Measurements from ENCODE around the gene SPATA33. TPM values are rescaled to one million over a fixed set of nuclear protein-coding genes. Genes with fewer than 3 reads are reported as not detected.

Gene SPATA33
- polyA plus RNA-seq, 2 of the 4 experiments (the other 2 are of a cell fraction): 6.1 to 12.1 TPM

GRCh38 chr16:89624777-89625761, 32.6 kb upstream of the SPATA33 start:
- POLR2A ChIA-PET: no interaction called here
- WGBS (ENCODE audit: missing lambda C conversion rate): 63% methylated on average over 21 of the region's 21 CpGs
- H3K9me3 ChIP-seq: peaks cover 5% of the 10 kb centered on the region; the same call in 1 of the 3 replicates
- peaks cover 6% of the 10 kb centered on the region for H3K4me1 ChIP-seq
- H3K27ac ChIP-seq: 0 out of 6 replicates have a peak overlapping the region, but pooled peaks of 1 of the 2 experiments have one; percentile 10
- DNase-seq (ENCODE audit: low read depth in 1 of 2, low spot score in 1 of 2) (no peak), FAIRE-seq (no peak), ATAC-seq (no peak)
- CTCF ChIA-PET: interaction anchor here (0.6 to 11.1 kb wide), 2 partner anchors 10 to 103 kb away, joined by 3 to 143 read pairs; partner anchors contain the start of gene DPEP1
- no peak overlapping the region for H3K4me3 ChIP-seq
- TF ChIP-seq SREBF2 (IDR thresholded peaks at IDR 0.05): no peak
- no peak for TF ChIP-seq EHF (CRISPR knock-in tag; IDR thresholded peaks at IDR 0.05)
- no peak for TF ChIP-seq JUN (IDR thresholded peaks at IDR 0.05)
- no peak for TF ChIP-seq RNF2 (IDR thresholded peaks at IDR 0.05; ENCODE audit: borderline replicate concordance, low read depth)
- no peak for TF ChIP-seq MYC (IDR thresholded peaks at IDR 0.05; ENCODE audit: borderline replicate concordance, low read length)
- no peak for TF ChIP-seq KDM1A (IDR thresholded peaks at IDR 0.05; ENCODE audit: low read depth)
- TF ChIP-seq ZNF302 (CRISPR knock-in tag; IDR thresholded peaks at IDR 0.05): no peak
- TF ChIP-seq ESRRA (IDR thresholded peaks at IDR 0.05; ENCODE audit: borderline replicate concordance, low read length): no peak
- no peak for TF ChIP-seq TFCP2L1 (CRISPR knock-in tag; IDR thresholded peaks at IDR 0.05)
- no peak for TF ChIP-seq HEYL (CRISPR knock-in tag; IDR thresholded peaks at IDR 0.05)
- TF ChIP-seq NR3C1 (IDR thresholded peaks at IDR 0.05): no peak
- no peak for TF ChIP-seq HOXA7 (CRISPR knock-in tag; IDR thresholded peaks at IDR 0.05)
- TF ChIP-seq ELK1 (IDR thresholded peaks at IDR 0.05; ENCODE audit: low read depth, low read length): no peak
- no peak for TF ChIP-seq RAD21 (conservative IDR thresholded peaks at IDR 0.05 in 1 of 2, IDR thresholded peaks at IDR 0.05 in 1 of 2)
- no peak for TF ChIP-seq EHMT2 (IDR thresholded peaks at IDR 0.05; ENCODE audit: low read depth)
- TF ChIP-seq TP53 (CRISPR knock-in tag; IDR thresholded peaks at IDR 0.05): no peak
- TF ChIP-seq RFX5 (IDR thresholded peaks at IDR 0.05): no peak
- TF ChIP-seq ZSCAN20 (CRISPR knock-in tag; IDR thresholded peaks at IDR 0.05): no peak
- TF ChIP-seq CBX2 (IDR thresholded peaks at IDR 0.05; ENCODE audit: borderline replicate concordance, low read depth): no peak
- TF ChIP-seq FOSB (CRISPR knock-in tag; IDR thresholded peaks at IDR 0.05): no peak
- no peak overlapping the region for H3K4me2 ChIP-seq

GRCh38 chr16:89629827-89630610, 27.6 kb upstream of the SPATA33 start:
- ATAC-seq (no peak), FAIRE-seq (no peak), DNase-seq (ENCODE audit: low read depth in 1 of 2, low spot score in 1 of 2) (no peak)
- Histone ChIP-seq H3K4me1 (peaks cover 27% of the 10 kb centered on the region), H3K4me2 (no peak overlapping the region), H3K4me3 (no peak overlapping the region), H3K27ac (0 out of 6 replicates have a peak overlapping the region, but pooled peaks of 1 of the 2 experiments have one; percentile 20), H3K9me3 (peaks cover 6% of the 10 kb centered on the region; the same call in 1 of the 3 replicates)
- POLR2A ChIA-PET: no interaction called here
- CTCF ChIA-PET: interaction anchor here (0.7 to 11.1 kb wide), 5 partner anchors 11 to 70 kb away, joined by 3 to 143 read pairs (median 5); partner anchors contain the start of gene DPEP1
- TF ChIP-seq CBX2 (IDR thresholded peaks at IDR 0.05; ENCODE audit: borderline replicate concordance, low read depth) (no peak), E2F6 (IDR thresholded peaks at IDR 0.05; ENCODE audit: borderline replicate concordance, low read depth) (no peak), ZNF302 (CRISPR knock-in tag; IDR thresholded peaks at IDR 0.05) (no peak), ESRRA (IDR thresholded peaks at IDR 0.05; ENCODE audit: borderline replicate concordance, low read length) (no peak), HOXB13 (CRISPR knock-in tag; IDR thresholded peaks at IDR 0.05; ENCODE audit: low read depth) (no peak), CBX8 (IDR thresholded peaks at IDR 0.05) (no peak), NFE2L2 (conservative IDR thresholded peaks at IDR 0.05; ENCODE audit: low read length) (no peak), HOXA7 (CRISPR knock-in tag; IDR thresholded peaks at IDR 0.05) (no peak), MAZ (IDR thresholded peaks at IDR 0.05; ENCODE audit: borderline replicate concordance, low read depth, low read length) (no peak)
- WGBS (ENCODE audit: missing lambda C conversion rate): 87% methylated on average over 10 of the region's 17 CpGs

All from A549 (cell line).